ENCODE data around the gene APBB2. TPM values are rescaled to one million over a fixed set of nuclear protein-coding genes. Genes with fewer than 3 reads are reported as not detected.

APBB2 gene
- total and polyA plus RNA-seq, 2 of the 8 experiments (the other 6 are each of a cell fraction or from before 2014, with no cell fraction given): 58.7 to 59.4 TPM

- CTCF ChIA-PET (ENCODE audit: partially characterized antibody): interaction anchor here (0.7 to 4.2 kb wide), 3 partner anchors 10 to 242 kb away, joined by 3 to 48 read pairs (median 3); no protein-coding TSS in a partner anchor
- H3K18ac ChIP-seq (ENCODE audit: extremely low read depth, low read length): no peak overlapping the region
- no peak overlapping the region for H4K8ac ChIP-seq (ENCODE audit: extremely low read depth, insufficient read depth, low read length)
- H2AFZ ChIP-seq (ENCODE audit: low read length): no peak overlapping the region
- H3K9ac ChIP-seq (replicated peaks in 1 of 4; ENCODE audit: extremely low read depth in 1 of 4, low read depth in 3 of 4, low read length in 3 of 4): no peak overlapping the region
- H2BK15ac ChIP-seq (ENCODE audit: low read length): no peak overlapping the region
- H3K4me1 ChIP-seq (replicated peaks in 1 of 4; ENCODE audit: control insufficient read depth in 3 of 4, insufficient read depth in 4 of 4, low read length in 3 of 4): peaks cover 5 to 16% (median 13%) of the 10 kb centered on the region in 4 experiments; a peak in 5 of 7 replicates
- H3K56ac ChIP-seq (replicated peaks; ENCODE audit: insufficient read length, low read depth, low read length): no peak overlapping the region
- no peak overlapping the region for H2BK5ac ChIP-seq (ENCODE audit: low read depth, low read length)
- no peaks in the 10 kb centered on the region for H3K27me3 ChIP-seq (replicated peaks in 1 of 4; ENCODE audit: control insufficient read depth in 3 of 4, extremely low read depth in 1 of 4, insufficient read depth in 3 of 4, low read length in 3 of 4)
- no peaks in the 10 kb centered on the region for H3K36me3 ChIP-seq (ENCODE audit: control insufficient read depth in 2 of 4, insufficient read depth in 4 of 4, low read length in 3 of 4)
- POLR2A ChIA-PET (ENCODE audit: partially characterized antibody): interaction anchor here (1.1 kb wide), 1 partner anchor 14 kb away, joined by 3 read pairs; no protein-coding TSS in a partner anchor
- no peak overlapping the region for H4K5ac ChIP-seq (ENCODE audit: insufficient read length, low read depth, low read length)
- no peaks in the 10 kb centered on the region for H3K79me2 ChIP-seq (ENCODE audit: control insufficient read depth in 1 of 2, insufficient read depth in 2 of 2, low read length in 2 of 2)
- no peak overlapping the region; a peak in 1 of 4 replicates for H3K4me2 ChIP-seq (ENCODE audit: insufficient read depth in 1 of 2, low read depth in 2 of 2, low read length in 2 of 2)
- FAIRE-seq (no peak), DNase-seq (ENCODE audit: low read depth in 1 of 2, low spot score in 2 of 2) (no peak)
- H2BK12ac ChIP-seq (ENCODE audit: low read depth, low read length): no peak overlapping the region
- no peak for TF ChIP-seq SUZ12 (IDR thresholded peaks at IDR 0.05; ENCODE audit: low read length)
- H2BK120ac ChIP-seq (replicated peaks; ENCODE audit: low read depth, low read length): no peak overlapping the region
- no peaks in the 10 kb centered on the region for H3K23me2 ChIP-seq (ENCODE audit: low read depth, low read length)
- no peak overlapping the region for H3K4me3 ChIP-seq (ENCODE audit: extremely low read depth in 1 of 4, insufficient read depth in 2 of 4, low read depth in 3 of 4, low read length in 4 of 4)
- H2BK20ac ChIP-seq (ENCODE audit: low read length): no peak overlapping the region
- peak overlapping the region; percentile 5 for H4K91ac ChIP-seq (replicated peaks; ENCODE audit: insufficient read length, low read length)
- 91% methylated on average over 9 of the region's 11 CpGs; no CpG with 5 or more reads in 1 of the 2 experiments for WGBS, 2 experiments (ENCODE audit: extremely low coverage in 1 of 2, insufficient coverage in 1 of 2, insufficient read length in 1 of 2, insufficient replicate concordance in 2 of 2, low coverage in 1 of 2, low lambda C conversion rate in 2 of 2, missing lambda C conversion rate in 1 of 2)
- H3K23ac ChIP-seq (ENCODE audit: insufficient read length): no peak overlapping the region
- H3K79me1 ChIP-seq (ENCODE audit: low read depth, low read length): no peaks in the 10 kb centered on the region
- no peak overlapping the region for H3K27ac ChIP-seq (ENCODE audit: low read depth, low read length)
- H3K4ac ChIP-seq (replicated peaks; ENCODE audit: insufficient read length, low read depth, low read length): no peak overlapping the region
- no peak overlapping the region for H2AK5ac ChIP-seq (ENCODE audit: low read depth, low read length)
- no peaks in the 10 kb centered on the region for H3K9me3 ChIP-seq (ENCODE audit: insufficient read depth in 2 of 2, low read depth in 1 of 2, low read length in 1 of 2)
- no peak overlapping the region for H3K14ac ChIP-seq (ENCODE audit: insufficient read length)
- no peaks in the 10 kb centered on the region for H4K20me1 ChIP-seq (replicated peaks in 1 of 2; ENCODE audit: control insufficient read depth in 1 of 2, insufficient read depth in 2 of 2, low read length in 2 of 2)
These were observed 280.9 kb downstream of the APBB2 start for GRCh38 chr4:40933272-40934053.

All from H1 (cell line).